ENCODE results near the gene RYR2. TPM values are rescaled to one million over a fixed set of nuclear protein-coding genes. Genes with fewer than 3 reads are reported as not detected.

The RYR2 gene
- total RNA-seq, 4 donors from 2014 or later: 0.23 to 4.6 (median 0.89) TPM

DNA sequence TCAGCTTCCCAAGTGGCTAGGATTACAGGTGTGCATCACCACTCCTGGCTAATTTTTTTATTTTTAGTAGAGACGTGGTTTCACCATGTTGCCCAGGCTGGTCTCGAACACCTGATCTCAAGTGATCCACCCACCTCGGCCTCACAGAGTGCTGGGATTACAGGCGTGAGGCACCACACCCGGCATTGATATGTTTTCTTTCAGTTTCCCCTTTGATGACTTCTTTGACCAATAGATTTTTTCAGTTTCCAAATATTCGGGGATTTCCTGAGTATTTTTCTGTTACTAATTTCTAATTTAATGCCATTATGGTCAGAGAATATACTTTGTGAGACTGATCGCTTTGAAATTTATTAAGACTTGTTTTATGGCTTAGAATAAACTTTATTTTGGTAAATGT lies 406.1 kb downstream of the RYR2 start:
- Histone ChIP-seq H3K27ac (no peak overlapping the region), H3K36me3 (no peaks in the 10 kb centered on the region), H3K4me3 (no peak overlapping the region), H3K4me1 (no peaks in the 10 kb centered on the region), H3K9me3 (no peaks in the 10 kb centered on the region), H3K27me3 (no peaks in the 10 kb centered on the region)
- intact Hi-C loops (cut with DNase I): no loop called here
- no peak for DNase-seq
- WGBS, 2 donors: 71 to 79% methylated on average over 7 of the region's 7 CpGs
- TF ChIP-seq, protein P1, sequence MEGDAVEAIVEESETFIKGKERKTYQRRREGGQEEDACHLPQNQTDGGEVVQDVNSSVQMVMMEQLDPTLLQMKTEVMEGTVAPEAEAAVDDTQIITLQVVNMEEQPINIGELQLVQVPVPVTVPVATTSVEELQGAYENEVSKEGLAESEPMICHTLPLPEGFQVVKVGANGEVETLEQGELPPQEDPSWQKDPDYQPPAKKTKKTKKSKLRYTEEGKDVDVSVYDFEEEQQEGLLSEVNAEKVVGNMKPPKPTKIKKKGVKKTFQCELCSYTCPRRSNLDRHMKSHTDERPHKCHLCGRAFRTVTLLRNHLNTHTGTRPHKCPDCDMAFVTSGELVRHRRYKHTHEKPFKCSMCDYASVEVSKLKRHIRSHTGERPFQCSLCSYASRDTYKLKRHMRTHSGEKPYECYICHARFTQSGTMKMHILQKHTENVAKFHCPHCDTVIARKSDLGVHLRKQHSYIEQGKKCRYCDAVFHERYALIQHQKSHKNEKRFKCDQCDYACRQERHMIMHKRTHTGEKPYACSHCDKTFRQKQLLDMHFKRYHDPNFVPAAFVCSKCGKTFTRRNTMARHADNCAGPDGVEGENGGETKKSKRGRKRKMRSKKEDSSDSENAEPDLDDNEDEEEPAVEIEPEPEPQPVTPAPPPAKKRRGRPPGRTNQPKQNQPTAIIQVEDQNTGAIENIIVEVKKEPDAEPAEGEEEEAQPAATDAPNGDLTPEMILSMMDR (IDR thresholded peaks at IDR 0.05): no peak
- no peak for TF ChIP-seq POLR2A (IDR thresholded peaks at IDR 0.05)

DNA sequence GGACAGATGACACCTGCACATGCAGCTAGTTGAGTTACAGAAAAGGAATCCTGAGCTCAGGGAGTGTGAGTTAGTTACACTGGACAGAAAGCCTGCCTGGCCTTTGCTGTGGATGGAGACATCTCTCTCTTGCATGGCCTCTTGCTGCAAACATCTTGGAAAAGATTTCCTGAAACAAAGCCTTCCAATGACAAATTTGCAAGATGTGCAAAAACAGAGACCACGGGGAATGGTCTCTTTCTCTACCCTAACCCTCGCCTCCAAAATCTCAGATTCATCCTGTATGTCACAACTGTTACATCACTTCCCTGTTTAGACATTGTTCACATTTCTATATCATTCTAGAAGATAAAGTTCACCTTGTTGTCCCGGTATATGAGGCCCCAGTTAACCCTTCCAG lies 415.6 kb downstream of the RYR2 start:
- no peaks in the 10 kb centered on the region for H3K9me3 ChIP-seq
- no peaks in the 10 kb centered on the region for H3K27me3 ChIP-seq
- intact Hi-C loops (cut with DNase I): no loop called here
- TF ChIP-seq, protein P1 (IDR thresholded peaks at IDR 0.05): no peak
- TF ChIP-seq POLR2A (IDR thresholded peaks at IDR 0.05): no peak
- H3K4me3 ChIP-seq: no peak overlapping the region
- H3K36me3 ChIP-seq: no peaks in the 10 kb centered on the region
- H3K4me1 ChIP-seq: no peaks in the 10 kb centered on the region
- no peak overlapping the region for H3K27ac ChIP-seq
- no peak for DNase-seq
- 46 to 72% methylated on average over 3 of the region's 3 CpGs for WGBS, 2 donors

DNA sequence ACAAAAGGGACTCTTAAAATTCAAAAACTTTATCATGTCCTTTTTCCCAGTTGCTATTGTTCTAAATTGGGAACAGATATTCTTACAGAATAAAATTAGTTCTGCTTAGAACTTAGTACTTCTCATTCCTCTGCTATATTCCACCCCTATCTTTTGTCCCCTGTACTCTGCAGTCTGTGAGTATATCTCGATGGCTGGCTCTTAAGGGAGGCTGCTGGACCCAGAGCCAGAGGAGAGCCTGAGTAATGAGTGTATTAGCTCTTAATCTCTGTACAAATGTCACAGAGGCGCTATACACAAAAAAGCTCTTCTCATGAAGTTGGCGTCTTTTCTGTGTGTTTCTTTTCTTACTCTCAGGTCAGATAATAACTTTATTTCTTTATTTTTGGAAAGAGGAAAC lies 425.3 kb downstream of the RYR2 start:
- TF ChIP-seq POLR2A (IDR thresholded peaks at IDR 0.05): no peak
- TF ChIP-seq, protein P1 (IDR thresholded peaks at IDR 0.05): no peak
- no peaks in the 10 kb centered on the region for H3K4me1 ChIP-seq
- 25 to 45% methylated on average over 3 of the region's 3 CpGs for WGBS, 2 donors
- H3K36me3 ChIP-seq: no peaks in the 10 kb centered on the region
- no peaks in the 10 kb centered on the region for H3K9me3 ChIP-seq
- intact Hi-C loops (cut with DNase I): no loop called here
- DNase-seq: no peak
- H3K27ac ChIP-seq: no peak overlapping the region
- H3K27me3 ChIP-seq: no peaks in the 10 kb centered on the region
- no peak overlapping the region for H3K4me3 ChIP-seq

DNA sequence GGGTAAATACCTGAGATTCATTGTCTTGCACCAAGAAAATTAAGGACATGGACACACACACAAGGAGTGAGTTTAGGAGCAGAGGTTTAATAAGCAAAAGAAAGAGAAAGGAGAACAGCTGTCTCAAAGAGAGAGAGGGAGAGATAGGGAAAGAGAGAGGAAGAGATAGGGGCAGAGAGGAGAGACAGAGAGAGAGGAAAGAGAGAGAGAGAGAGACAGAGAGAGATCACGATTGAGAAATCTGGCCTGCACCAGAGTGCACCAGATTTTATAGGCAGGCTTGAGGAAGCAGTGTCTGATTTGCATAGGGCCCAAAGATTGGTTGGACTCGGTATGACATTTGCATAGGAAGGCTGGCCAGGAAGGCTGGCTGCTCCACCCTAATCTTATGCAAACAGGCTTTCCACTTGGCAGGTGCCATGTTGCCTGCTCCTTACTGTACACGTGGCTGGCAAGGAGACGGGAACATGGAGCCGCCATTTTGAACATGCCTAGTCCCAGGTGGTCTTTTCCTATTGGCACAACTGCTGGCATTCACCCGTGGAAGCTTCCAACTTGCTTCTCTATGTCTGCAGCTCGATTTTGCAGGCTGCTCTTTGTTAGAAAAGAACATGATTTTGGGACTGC lies 428.8 kb downstream of the RYR2 start:
- Histone ChIP-seq H3K27me3 (no peaks in the 10 kb centered on the region), H3K9me3 (no peaks in the 10 kb centered on the region), H3K27ac (no peak overlapping the region), H3K36me3 (no peaks in the 10 kb centered on the region), H3K4me3 (no peak overlapping the region), H3K4me1 (no peaks in the 10 kb centered on the region)
- intact Hi-C loops (cut with DNase I): no loop called here
- 61 to 67% methylated on average over 5 to 7 of the region's 7 CpGs for WGBS, 2 donors
- TF ChIP-seq, protein P1 (IDR thresholded peaks at IDR 0.05): no peak
- TF ChIP-seq POLR2A (IDR thresholded peaks at IDR 0.05): no peak
- DNase-seq: no peak

DNA sequence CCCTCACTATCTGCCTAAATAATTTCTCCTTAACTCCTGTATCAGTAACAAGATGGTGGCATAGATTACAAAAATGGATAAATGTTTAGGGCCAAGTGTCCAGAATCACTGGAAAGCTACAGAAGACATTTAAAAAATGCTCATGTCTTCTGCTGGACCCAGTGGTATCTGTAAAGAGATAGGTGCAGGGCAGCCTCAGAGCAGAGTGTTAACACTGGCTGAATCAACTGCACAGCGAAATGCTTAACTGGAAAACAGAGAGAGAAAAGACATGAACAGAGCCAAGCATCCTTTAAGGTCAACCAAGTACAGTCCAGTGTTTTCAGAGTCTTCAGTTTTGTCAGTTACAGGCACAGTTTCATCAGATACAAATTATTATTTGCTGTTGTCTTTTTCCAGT lies 429.4 kb downstream of the RYR2 start:
- intact Hi-C loops (cut with DNase I): no loop called here

More for the DNA sequence above, 429.4 kb downstream of the RYR2 start:
- 0 to 41% methylated on average over 1 of the region's 1 CpG for WGBS, 2 donors
- Histone ChIP-seq H3K27me3 (no peaks in the 10 kb centered on the region), H3K27ac (no peak overlapping the region), H3K36me3 (no peaks in the 10 kb centered on the region), H3K4me3 (no peak overlapping the region), H3K9me3 (no peaks in the 10 kb centered on the region), H3K4me1 (no peaks in the 10 kb centered on the region)
- no peak for TF ChIP-seq POLR2A (IDR thresholded peaks at IDR 0.05)
- TF ChIP-seq, protein P1 (IDR thresholded peaks at IDR 0.05): no peak
- DNase-seq: no peak

Measured in esophagus squamous epithelium (tissue), 5 donors.